Neural crest cell (in vitro differentiated cells): ENCODE data around the gene ROGDI. TPM values are rescaled to one million over a fixed set of nuclear protein-coding genes. Genes with fewer than 3 reads are reported as not detected.

Experiments
- DNase-seq: peaks from one replicate; pipeline ENCODE4 v3.0.0; 2021; ENCODE audit warnings: low read depth, mixed read lengths, low spot score
- H3K27ac Mint-ChIP-seq: one replicate; pipeline ENCODE4 v1.8.0; 2021; ENCODE audit warnings: mild to moderate bottlenecking, mixed read lengths; ENCODE audit not compliant: unreplicated experiment
- H3K27me3 Mint-ChIP-seq: 2 replicates; pipeline ENCODE4 v1.8.0; 2021; ENCODE audit warnings: low read depth, mild to moderate bottlenecking, mixed read lengths
- H3K36me3 Mint-ChIP-seq: 2 replicates; pipeline ENCODE4 v1.8.0; 2021; ENCODE audit warnings: low read depth, mild to moderate bottlenecking, mixed read lengths
- H3K4me1 Mint-ChIP-seq: 2 replicates; pipeline ENCODE4 v1.8.0; 2021; ENCODE audit warnings: mixed read lengths
- H3K4me3 Mint-ChIP-seq: one replicate; pipeline ENCODE4 v1.8.0; 2021; ENCODE audit warnings: mild to moderate bottlenecking, mixed read lengths
- H3K9me3 Mint-ChIP-seq: 2 replicates; pipeline ENCODE4 v1.8.0; 2021; ENCODE audit warnings: mixed read lengths
- CTCF ChIP-seq: fragments of 200-600 bp; sonication (generic); conservative IDR thresholded peaks from 2 replicates; pipeline ENCODE4 v1.5.0; 2021; ENCODE audit warnings: antibody characterized with exemption, mild to moderate bottlenecking
- total RNA-seq: library from RNA; stranded (reverse); gene quantifications from 2 replicates; pipeline ENCODE4 v1.2.1, GENCODE V29; 2021

The ROGDI gene
- total RNA-seq, 1 donor from 2014 or later: 22.0 TPM

DNA sequence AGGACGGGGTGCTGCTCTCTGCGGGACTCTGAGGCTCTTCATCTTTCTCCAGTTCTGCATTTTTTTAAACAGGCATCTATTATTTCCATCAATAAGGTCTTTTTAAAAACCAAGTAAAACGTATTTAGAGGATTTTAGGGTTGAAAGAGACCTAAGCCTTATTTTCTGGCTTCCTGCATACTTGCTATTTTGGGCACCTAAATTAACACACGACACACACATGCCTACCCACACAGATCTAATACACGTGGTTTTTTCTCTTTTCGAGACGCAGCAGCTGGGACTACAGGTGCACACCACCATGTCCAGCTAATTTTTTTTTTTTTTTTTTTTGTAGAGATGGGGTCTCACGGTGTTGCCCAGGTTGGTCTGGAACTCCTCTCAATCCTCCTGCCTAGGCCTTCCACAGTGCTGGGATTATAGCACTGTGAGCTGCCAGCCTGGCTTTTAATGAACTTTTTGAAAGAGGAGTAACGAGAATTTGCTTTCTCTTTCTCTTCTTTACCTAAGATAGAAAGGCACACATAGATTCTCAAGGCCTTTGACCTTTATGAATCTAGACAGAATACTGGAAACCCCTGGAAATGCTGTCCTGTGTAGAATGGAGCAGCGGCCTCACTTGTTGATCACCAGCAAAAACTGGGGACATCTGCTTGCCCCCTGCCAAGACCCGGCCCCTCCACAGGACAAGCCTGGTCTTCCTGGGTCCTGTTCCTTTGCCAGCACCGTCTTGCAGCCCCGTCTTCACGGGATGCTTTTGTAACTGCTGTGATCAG lies 54.3 kb downstream of the ROGDI start:
- Mint-ChIP-seq H3K4me1 (no peaks in the 10 kb centered on the region), H3K4me3 (no peak overlapping the region), H3K9me3 (no peaks in the 10 kb centered on the region), H3K27me3 (no peaks in the 10 kb centered on the region), H3K27ac (no peak overlapping the region), H3K36me3 (peaks cover under 1% of the 10 kb centered on the region)
- no peak for TF ChIP-seq CTCF
- DNase-seq: no peak

GRCh38 chr16:4746991-4747574 lies 55.4 kb downstream of the ROGDI start:
- Mint-ChIP-seq H3K27ac (peak overlapping the region; percentile 57), H3K4me3 (no peak overlapping the region), H3K27me3 (peaks cover 2% of the 10 kb centered on the region), H3K9me3 (no peaks in the 10 kb centered on the region), H3K4me1 (no peaks in the 10 kb centered on the region), H3K36me3 (no peaks in the 10 kb centered on the region)
- DNase-seq: no peak
- TF ChIP-seq CTCF: no peak

Other genes with a start within 250 kb of the ROGDI start
- gene C16orf96, start 246.3 kb downstream of the ROGDI start, total RNA-seq: 0.30 and 0.32 TPM in 2 replicates
- 14.8 and 17.6 TPM in 2 replicates for gene UBALD1, start 187.7 kb downstream of the ROGDI start, total RNA-seq
- 79.7 and 83.1 TPM in 2 replicates for gene MGRN1, start 177.8 kb downstream of the ROGDI start, total RNA-seq
- gene NUDT16L1, start 109.1 kb downstream of the ROGDI start, total RNA-seq: 36.8 and 37.8 TPM in 2 replicates
- gene ANKS3, start 68.4 kb downstream of the ROGDI start, total RNA-seq: 32.0 and 35.5 TPM in 2 replicates
- gene DNAAF8, start 68.1 kb downstream of the ROGDI start, total RNA-seq: 0.68 and 0.96 TPM in 2 replicates
- gene ZNF500, start 35.5 kb downstream of the ROGDI start, total RNA-seq: 17.6 and 21.1 TPM in 2 replicates
- 0.65 TPM in 1 of 2 replicates, not detected in the other for gene SEPTIN12, start 14.3 kb downstream of the ROGDI start, total RNA-seq
- gene SMIM22, start 7.3 kb downstream of the ROGDI start, total RNA-seq: not detected in 2 replicates
- 133 and 137 TPM in 2 replicates for gene GLYR1, start 44.7 kb upstream of the ROGDI start, total RNA-seq
- gene UBN1, start 44.8 kb upstream of the ROGDI start, total RNA-seq: 44.2 and 49.6 TPM in 2 replicates
- gene PPL, start 134.5 kb upstream of the ROGDI start, total RNA-seq: 0.16 and 0.26 TPM in 2 replicates
- gene SEC14L5, start 155.7 kb upstream of the ROGDI start, total RNA-seq: 0.68 and 0.98 TPM in 2 replicates
- gene NAGPA, start 231.3 kb upstream of the ROGDI start, total RNA-seq: 11.0 and 15.3 TPM in 2 replicates